ENCODE results near the gene TNS3.

DNA sequence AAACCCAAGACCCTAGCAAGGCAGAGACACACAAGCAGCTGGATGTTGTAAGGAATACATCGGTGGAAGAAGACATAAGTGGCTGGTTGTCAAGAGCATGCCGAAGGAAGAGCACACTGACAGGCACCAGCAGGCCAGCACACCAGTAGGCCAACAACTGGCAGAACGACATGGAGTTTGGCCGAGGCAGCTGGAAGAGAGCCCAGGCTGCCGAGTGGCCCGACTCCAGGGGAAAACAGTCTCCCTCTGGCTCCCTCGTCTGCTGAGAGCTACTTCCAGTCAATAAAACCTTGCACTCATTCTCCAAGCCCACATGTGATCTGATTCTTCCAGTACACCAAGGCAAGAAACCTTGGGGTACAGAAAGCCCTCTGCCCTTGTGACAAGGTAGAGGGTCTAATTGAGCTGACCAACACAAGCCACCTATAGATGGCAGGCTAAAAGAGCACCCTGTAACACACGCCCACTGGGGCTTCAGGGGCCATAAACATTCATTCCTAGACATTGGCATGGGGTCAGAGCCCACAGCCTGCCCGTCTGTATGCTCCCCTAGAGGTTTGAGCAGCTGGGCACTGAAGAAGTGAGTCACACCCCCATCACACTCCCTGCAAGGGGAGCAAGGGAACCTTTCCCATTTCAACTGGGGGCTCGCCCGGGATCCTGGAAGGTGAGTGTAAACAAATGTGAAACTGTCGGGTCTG is 14.7 kb upstream of the TNS3 start:
- TF ChIP-seq POLR2AphosphoS5 (IDR thresholded peaks at IDR 0.05; ENCODE audit: control insufficient read depth, insufficient read depth, low read depth, low read length) (no peak), HDAC6 (IDR thresholded peaks at IDR 0.05; ENCODE audit: low read depth, low read length) (no peak), NR2C2 (CRISPR knock-in tag; IDR thresholded peaks at IDR 0.05) (no peak), NR2C2 (tag; IDR thresholded peaks at IDR 0.05) (no peak), TCF7 (IDR thresholded peaks at IDR 0.05; ENCODE audit: borderline replicate concordance) (no peak), BRD4 (IDR thresholded peaks at IDR 0.05) (no peak)
- TF ChIP-seq, protein P1, sequence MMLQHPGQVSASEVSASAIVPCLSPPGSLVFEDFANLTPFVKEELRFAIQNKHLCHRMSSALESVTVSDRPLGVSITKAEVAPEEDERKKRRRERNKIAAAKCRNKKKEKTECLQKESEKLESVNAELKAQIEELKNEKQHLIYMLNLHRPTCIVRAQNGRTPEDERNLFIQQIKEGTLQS (IDR thresholded peaks at IDR 0.05) = no peak
- TF ChIP-seq, protein P1 (CRISPR knock-in tag; conservative IDR thresholded peaks at IDR 0.05) = no peak
- TF ChIP-seq, protein P2, sequence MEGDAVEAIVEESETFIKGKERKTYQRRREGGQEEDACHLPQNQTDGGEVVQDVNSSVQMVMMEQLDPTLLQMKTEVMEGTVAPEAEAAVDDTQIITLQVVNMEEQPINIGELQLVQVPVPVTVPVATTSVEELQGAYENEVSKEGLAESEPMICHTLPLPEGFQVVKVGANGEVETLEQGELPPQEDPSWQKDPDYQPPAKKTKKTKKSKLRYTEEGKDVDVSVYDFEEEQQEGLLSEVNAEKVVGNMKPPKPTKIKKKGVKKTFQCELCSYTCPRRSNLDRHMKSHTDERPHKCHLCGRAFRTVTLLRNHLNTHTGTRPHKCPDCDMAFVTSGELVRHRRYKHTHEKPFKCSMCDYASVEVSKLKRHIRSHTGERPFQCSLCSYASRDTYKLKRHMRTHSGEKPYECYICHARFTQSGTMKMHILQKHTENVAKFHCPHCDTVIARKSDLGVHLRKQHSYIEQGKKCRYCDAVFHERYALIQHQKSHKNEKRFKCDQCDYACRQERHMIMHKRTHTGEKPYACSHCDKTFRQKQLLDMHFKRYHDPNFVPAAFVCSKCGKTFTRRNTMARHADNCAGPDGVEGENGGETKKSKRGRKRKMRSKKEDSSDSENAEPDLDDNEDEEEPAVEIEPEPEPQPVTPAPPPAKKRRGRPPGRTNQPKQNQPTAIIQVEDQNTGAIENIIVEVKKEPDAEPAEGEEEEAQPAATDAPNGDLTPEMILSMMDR (IDR thresholded peaks at IDR 0.05 in 2 of 3, conservative IDR thresholded peaks at IDR 0.05 in 1 of 3; ENCODE audit: insufficient read depth in 2 of 3, low read depth in 1 of 3, low read length in 3 of 3) = no peak
